Fibroblast of lung (primary cell): ENCODE data around the gene CD247. TPM values are rescaled to one million over a fixed set of nuclear protein-coding genes. Genes with fewer than 3 reads are reported as not detected.

Experiments
- DNase-seq, 2 donors: peaks; one replicate each; pipeline versions ENCODE4 v3.0.0 to v3.0.0-alpha.2; 2010; ENCODE audit warnings: low read depth in 2 of 2
- H2AFZ ChIP-seq: 2 replicates; pipeline ENCODE4 v1.5.1; 2012; ENCODE audit warnings: low read length, control low read depth, inconsistent platforms
- H3K27ac ChIP-seq: 2 replicates; pipeline ENCODE4 v1.5.1; 2011; ENCODE audit warnings: low read length, control low read depth; ENCODE audit not compliant: insufficient read depth
- H3K27me3 ChIP-seq: 2 replicates; pipeline ENCODE4 v1.5.1; 2011; ENCODE audit warnings: mild to moderate bottlenecking, low read length; ENCODE audit not compliant: control insufficient read depth, insufficient read depth
- H3K36me3 ChIP-seq: 2 replicates; pipeline ENCODE4 v1.5.1; 2011; ENCODE audit warnings: low read length; ENCODE audit not compliant: control insufficient read depth, insufficient read depth
- H3K4me1 ChIP-seq: 2 replicates; pipeline ENCODE4 v1.5.1; 2011; ENCODE audit warnings: low read length; ENCODE audit not compliant: control insufficient read depth, insufficient read depth; ENCODE audit errors: extremely low read depth
- H3K4me2 ChIP-seq: 2 replicates; pipeline ENCODE4 v1.5.1; 2011; ENCODE audit warnings: low read length, control low read depth; ENCODE audit not compliant: insufficient read depth; ENCODE audit errors: extremely low read depth
- H3K4me3 ChIP-seq, 4 experiments: fragments of 200-600 bp in 1 of 4; sonication (generic) in 1 of 4; replicated peaks in 1 of 4; 2 replicates each; pipeline ENCODE4 v1.5.1; 2011 to 2016; ENCODE audit warnings: low read length in 4 of 4, low read depth in 3 of 4, mild to moderate bottlenecking in 3 of 4, control low read depth in 2 of 4, inconsistent platforms in 1 of 4, mixed read lengths in 1 of 4; ENCODE audit not compliant: insufficient read depth in 1 of 4; ENCODE audit errors: control extremely low read depth in 1 of 4
- H3K79me2 ChIP-seq: 2 replicates; pipeline ENCODE4 v1.5.1; 2012; ENCODE audit warnings: mild to moderate bottlenecking, low read length, inconsistent platforms; ENCODE audit not compliant: control insufficient read depth, insufficient read depth
- H3K9ac ChIP-seq: 2 replicates; pipeline ENCODE4 v1.5.1; 2011; ENCODE audit warnings: mild to moderate bottlenecking, low read length, control low read depth; ENCODE audit not compliant: insufficient read depth
- H3K9me3 ChIP-seq: 2 replicates; pipeline ENCODE4 v1.5.1; 2012; ENCODE audit warnings: low read depth, low read length; ENCODE audit not compliant: control insufficient read depth, insufficient read depth
- H4K20me1 ChIP-seq: 2 replicates; pipeline ENCODE4 v1.5.1; 2011; ENCODE audit warnings: low read length; ENCODE audit not compliant: control insufficient read depth, insufficient read depth; ENCODE audit errors: extremely low read depth
- EZH2 ChIP-seq: IDR thresholded peaks from 2 replicates; pipeline ENCODE4 v1.5.1; 2012; ENCODE audit warnings: low read length, control low read depth, mild to moderate bottlenecking; ENCODE audit errors: missing control alignments
- polyA plus RNA-seq, 2 donors: library from polyadenylated mRNA; depleted of rRNA in 1 of 2; stranded (reverse) in 1 of 2; unstranded in 1 of 2; fragments of >200 nt; gene quantifications; 2 replicates each; pipeline ENCODE4 v1.2.1, GENCODE V29; 2011 to 2012; ENCODE audit warnings: missing spikeins in 1 of 2
- total RNA-seq: library from RNA; depleted of rRNA; stranded (reverse); fragments of >200 nt; gene quantifications from 2 replicates; pipeline ENCODE4 v1.2.1, GENCODE V29; 2014
- TF ChIP-seq, protein P1 (sequence below), 2 donors: IDR thresholded peaks in 1 of 2; conservative IDR thresholded peaks in 1 of 2; 1 replicate in 1 of 2; 2 replicates in 1 of 2; pipeline ENCODE4 v1.5.1; 2011 to 2012; ENCODE audit warnings: low read length in 2 of 2, control low read depth in 1 of 2, inconsistent platforms in 1 of 2, low read depth in 1 of 2, mild to moderate bottlenecking in 1 of 2

Gene CD247
- total and polyA plus RNA-seq, 2 donors (not counting 1 experiment from before 2014, with no cell fraction given) = not detected

DNA sequence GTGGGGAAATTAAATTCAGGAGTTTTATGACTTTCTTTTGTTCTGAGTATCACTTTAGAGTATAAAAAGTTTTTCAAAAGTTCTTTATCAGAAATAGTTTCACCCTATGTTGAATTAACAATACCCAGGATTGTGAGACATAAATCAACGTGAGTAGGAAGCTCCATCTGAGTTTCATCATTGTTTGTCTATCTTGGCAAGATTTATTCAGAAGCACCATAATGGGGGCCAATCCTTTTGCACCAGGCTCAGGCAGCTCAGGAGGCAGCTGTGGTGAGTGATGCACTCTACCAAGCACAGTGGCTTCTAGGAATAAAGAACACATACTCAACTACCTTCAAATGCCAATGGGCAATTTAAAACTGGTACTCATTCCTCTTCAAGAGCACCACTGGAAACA lies 23.3 kb upstream of the CD247 start:
- no peaks in the 10 kb centered on the region for H3K36me3 ChIP-seq
- no peak overlapping the region for H3K4me3 ChIP-seq
- H3K27ac ChIP-seq = no peak overlapping the region
- no peaks in the 10 kb centered on the region for H3K79me2 ChIP-seq
- H3K4me1 ChIP-seq = no peaks in the 10 kb centered on the region
- H3K4me2 ChIP-seq = no peak overlapping the region
- H3K9me3 ChIP-seq = no peaks in the 10 kb centered on the region
- TF ChIP-seq EZH2 = no peak
- TF ChIP-seq, protein P1, sequence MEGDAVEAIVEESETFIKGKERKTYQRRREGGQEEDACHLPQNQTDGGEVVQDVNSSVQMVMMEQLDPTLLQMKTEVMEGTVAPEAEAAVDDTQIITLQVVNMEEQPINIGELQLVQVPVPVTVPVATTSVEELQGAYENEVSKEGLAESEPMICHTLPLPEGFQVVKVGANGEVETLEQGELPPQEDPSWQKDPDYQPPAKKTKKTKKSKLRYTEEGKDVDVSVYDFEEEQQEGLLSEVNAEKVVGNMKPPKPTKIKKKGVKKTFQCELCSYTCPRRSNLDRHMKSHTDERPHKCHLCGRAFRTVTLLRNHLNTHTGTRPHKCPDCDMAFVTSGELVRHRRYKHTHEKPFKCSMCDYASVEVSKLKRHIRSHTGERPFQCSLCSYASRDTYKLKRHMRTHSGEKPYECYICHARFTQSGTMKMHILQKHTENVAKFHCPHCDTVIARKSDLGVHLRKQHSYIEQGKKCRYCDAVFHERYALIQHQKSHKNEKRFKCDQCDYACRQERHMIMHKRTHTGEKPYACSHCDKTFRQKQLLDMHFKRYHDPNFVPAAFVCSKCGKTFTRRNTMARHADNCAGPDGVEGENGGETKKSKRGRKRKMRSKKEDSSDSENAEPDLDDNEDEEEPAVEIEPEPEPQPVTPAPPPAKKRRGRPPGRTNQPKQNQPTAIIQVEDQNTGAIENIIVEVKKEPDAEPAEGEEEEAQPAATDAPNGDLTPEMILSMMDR (conservative IDR thresholded peaks at IDR 0.05 in 1 of 2, IDR thresholded peaks at IDR 0.05 in 1 of 2; ENCODE audit: low read depth in 1 of 2, low read length in 2 of 2) = no peak
- no peaks in the 10 kb centered on the region for H3K27me3 ChIP-seq
- DNase-seq = peak in 1 of 2 donors; percentile 61
- no peaks in the 10 kb centered on the region for H4K20me1 ChIP-seq
- no peak overlapping the region for H3K9ac ChIP-seq
- H2AFZ ChIP-seq = no peak overlapping the region

DNA sequence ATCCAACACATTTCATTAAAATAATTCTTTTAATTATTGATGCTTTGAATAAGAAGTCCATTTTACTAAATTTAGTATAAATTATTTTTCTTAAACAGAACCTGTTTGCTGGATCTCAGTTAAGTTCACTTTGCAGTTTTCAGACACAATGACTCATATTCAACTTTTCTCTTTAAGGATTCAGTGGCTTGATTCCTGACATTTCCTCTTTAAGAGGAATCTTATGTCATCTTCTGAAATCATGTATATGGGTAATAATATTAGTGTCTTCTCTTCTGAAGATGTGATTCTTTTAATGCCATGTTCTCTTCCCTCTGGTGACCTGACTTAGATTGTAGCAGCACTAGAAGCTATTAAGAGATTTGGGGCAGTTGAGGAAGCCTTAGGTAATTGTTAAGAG lies 22.7 kb upstream of the CD247 start:
- Histone ChIP-seq H3K4me1 (no peaks in the 10 kb centered on the region), H4K20me1 (no peaks in the 10 kb centered on the region), H3K27ac (no peak overlapping the region), H3K36me3 (no peaks in the 10 kb centered on the region), H3K9ac (no peak overlapping the region), H2AFZ (no peak overlapping the region), H3K27me3 (no peaks in the 10 kb centered on the region), H3K4me2 (no peak overlapping the region), H3K79me2 (no peaks in the 10 kb centered on the region), H3K4me3 (no peak overlapping the region), H3K9me3 (no peaks in the 10 kb centered on the region)
- peak; percentile 11 to 30 for DNase-seq
- TF ChIP-seq, protein P1 (conservative IDR thresholded peaks at IDR 0.05 in 1 of 2, IDR thresholded peaks at IDR 0.05 in 1 of 2; ENCODE audit: low read depth in 1 of 2, low read length in 2 of 2) = no peak
- no peak for TF ChIP-seq EZH2

GRCh38 chr1:167538657-167539056 lies 20.3 kb upstream of the CD247 start:
- Histone ChIP-seq H3K4me2 (no peak overlapping the region), H3K79me2 (no peaks in the 10 kb centered on the region), H3K9me3 (no peaks in the 10 kb centered on the region), H3K4me1 (no peaks in the 10 kb centered on the region), H3K4me3 (no peak overlapping the region), H3K27me3 (no peaks in the 10 kb centered on the region), H3K36me3 (no peaks in the 10 kb centered on the region), H2AFZ (no peak overlapping the region), H3K9ac (no peak overlapping the region), H3K27ac (no peak overlapping the region), H4K20me1 (no peaks in the 10 kb centered on the region)
- TF ChIP-seq, protein P1 (conservative IDR thresholded peaks at IDR 0.05 in 1 of 2, IDR thresholded peaks at IDR 0.05 in 1 of 2; ENCODE audit: low read depth in 1 of 2, low read length in 2 of 2) = peak in 1 of 2 donors; percentile 29
- TF ChIP-seq EZH2 = no peak
- DNase-seq = peak in 1 of 2 donors; percentile 21
